Measurements from ENCODE around the gene EXD1. TPM values are rescaled to one million over a fixed set of nuclear protein-coding genes. Genes with fewer than 3 reads are reported as not detected.
"Not testable (repeated sequence)": the region's sequence is repeated elsewhere in the genome, so short reads cannot be mapped to it uniquely, and the experiment has no call there.

The EXD1 gene
- total RNA-seq, 1 experiment from 2014 or later = not detected

- intact Hi-C loops (cut with micrococcal nuclease; ENCODE audit: unreplicated experiment) = no loop called here
- no peaks in the 10 kb centered on the region for H3K27me3 ChIP-seq (ENCODE audit: insufficient read depth, low read depth)
- DNase-seq = no peak
- H2AFZ ChIP-seq = no peak overlapping the region
- no peaks in the 10 kb centered on the region for H3K36me3 ChIP-seq (ENCODE audit: low read depth)
- no peaks in the 10 kb centered on the region for H3K9me2 ChIP-seq (ENCODE audit: insufficient read depth)
- H3K4me2 ChIP-seq = no peak overlapping the region
- ChIA-PET CTCF (no interaction called here), POLR2A (ENCODE audit: unreplicated experiment) (interaction anchor here (0.6 kb wide), 1 partner anchor 270 kb away, joined by 6 read pairs; no protein-coding TSS in a partner anchor)
- no TSS peak for BruUV-seq (replicated peaks)
- no peak overlapping the region for H3K27ac ChIP-seq
- H3K4me1 ChIP-seq (replicated peaks; ENCODE audit: insufficient read depth) = no peaks in the 10 kb centered on the region
- TF ChIP-seq EZH2 (IDR thresholded peaks at IDR 0.05; ENCODE audit: low read depth) = no peak
- no peaks in the 10 kb centered on the region for H3F3A ChIP-seq (ENCODE audit: insufficient read depth, low read depth)
- no peaks in the 10 kb centered on the region for H3K9me3 ChIP-seq (ENCODE audit: insufficient read depth, low read depth)
- no peaks in the 10 kb centered on the region for H4K20me1 ChIP-seq (ENCODE audit: insufficient read depth)
- no peak overlapping the region for H3K4me3 ChIP-seq
- peaks cover 28% of the 10 kb centered on the region for H3K79me2 ChIP-seq (ENCODE audit: low read depth)
These were observed 10.8 kb upstream of the EXD1 start for GRCh38 chr15:41241221-41241964.

GRCh38 chr15:41238100-41238499, 7.5 kb upstream of the EXD1 start:
- Histone ChIP-seq H2AFZ (no peak overlapping the region), H3K4me2 (no peak overlapping the region), H4K20me1 (ENCODE audit: insufficient read depth) (no peaks in the 10 kb centered on the region), H3K9me3 (ENCODE audit: insufficient read depth, low read depth) (no peaks in the 10 kb centered on the region), H3K27ac (no peak overlapping the region), H3K27me3 (ENCODE audit: insufficient read depth, low read depth) (no peaks in the 10 kb centered on the region), H3K79me2 (ENCODE audit: low read depth) (peaks cover 60% of the 10 kb centered on the region), H3K36me3 (ENCODE audit: low read depth) (no peaks in the 10 kb centered on the region), H3K4me1 (replicated peaks; ENCODE audit: insufficient read depth) (peaks cover 17% of the 10 kb centered on the region), H3K4me3 (no peak overlapping the region), H3K9me2 (ENCODE audit: insufficient read depth) (no peaks in the 10 kb centered on the region), H3F3A (ENCODE audit: insufficient read depth, low read depth) (peaks cover 7% of the 10 kb centered on the region; the same call in 1 of the 2 replicates)
- TF ChIP-seq CTCF (conservative IDR thresholded peaks at IDR 0.05) = no peak
- TF ChIP-seq EZH2 (IDR thresholded peaks at IDR 0.05; ENCODE audit: low read depth) = no peak
- ChIA-PET POLR2A (ENCODE audit: unreplicated experiment) (interaction anchor here (0.7 kb wide), 1 partner anchor 18 kb away, joined by 3 read pairs; no protein-coding TSS in a partner anchor), CTCF (no interaction called here)
- BruUV-seq (replicated peaks) = no TSS peak
- DNase-seq = no peak
- intact Hi-C loops (cut with micrococcal nuclease; ENCODE audit: unreplicated experiment) = no loop called here

GRCh38 chr15:41235929-41236328, 5.4 kb upstream of the EXD1 start:
- TF ChIP-seq EZH2 (IDR thresholded peaks at IDR 0.05; ENCODE audit: low read depth) (no peak), CTCF (conservative IDR thresholded peaks at IDR 0.05) (no peak)
- CTCF ChIA-PET = no interaction called here
- Histone ChIP-seq H3K4me1 (replicated peaks; ENCODE audit: insufficient read depth) (peaks cover 27% of the 10 kb centered on the region), H2AFZ (no peak overlapping the region), H3K79me2 (ENCODE audit: low read depth) (peaks cover 75% of the 10 kb centered on the region), H3K36me3 (ENCODE audit: low read depth) (no peaks in the 10 kb centered on the region), H4K20me1 (ENCODE audit: insufficient read depth) (no peaks in the 10 kb centered on the region), H3K4me2 (no peak overlapping the region), H3K27me3 (ENCODE audit: insufficient read depth, low read depth) (no peaks in the 10 kb centered on the region), H3F3A (ENCODE audit: insufficient read depth, low read depth) (peaks cover 14% of the 10 kb centered on the region; the same call in 1 of the 2 replicates), H3K4me3 (no peak overlapping the region), H3K27ac (no peak overlapping the region), H3K9me2 (ENCODE audit: insufficient read depth) (no peaks in the 10 kb centered on the region), H3K9me3 (ENCODE audit: insufficient read depth, low read depth) (no peaks in the 10 kb centered on the region)
- no peak for DNase-seq
- POLR2A ChIA-PET (ENCODE audit: unreplicated experiment) = no interaction called here
- intact Hi-C loops (cut with micrococcal nuclease; ENCODE audit: unreplicated experiment) = no loop called here
- no TSS peak for BruUV-seq (replicated peaks)

GRCh38 chr15:41235228-41235627, 4.7 kb upstream of the EXD1 start:
- Histone ChIP-seq H3K4me1 (replicated peaks; ENCODE audit: insufficient read depth) (peaks cover 27% of the 10 kb centered on the region), H3F3A (ENCODE audit: insufficient read depth, low read depth) (peaks cover 14% of the 10 kb centered on the region; the same call in 1 of the 2 replicates), H3K79me2 (ENCODE audit: low read depth) (peaks cover 73% of the 10 kb centered on the region)
- DNase-seq; H3K27ac ChIP-seq; H3K9me2 ChIP-seq (ENCODE audit: insufficient read depth); BruUV-seq (replicated peaks); H3K4me2 ChIP-seq; H3K36me3 ChIP-seq (ENCODE audit: low read depth); H4K20me1 ChIP-seq (ENCODE audit: insufficient read depth); CTCF ChIA-PET; H3K27me3 ChIP-seq (ENCODE audit: insufficient read depth, low read depth); H2AFZ ChIP-seq; H3K9me3 ChIP-seq (ENCODE audit: insufficient read depth, low read depth); H3K4me3 ChIP-seq; intact Hi-C loops (cut with micrococcal nuclease; ENCODE audit: unreplicated experiment); POLR2A ChIA-PET (ENCODE audit: unreplicated experiment): not testable (repeated sequence)

Data from PC-9 (cell line).